ENCODE measurements around the gene CRYBB3. TPM values are rescaled to one million over a fixed set of nuclear protein-coding genes. Genes with fewer than 3 reads are reported as not detected.

Gene CRYBB3
- total and polyA plus RNA-seq, 2 donors (not counting 3 experiments of a cell fraction or from before 2014, with no cell fraction given), result 0.59 to 1.2 TPM

DNA sequence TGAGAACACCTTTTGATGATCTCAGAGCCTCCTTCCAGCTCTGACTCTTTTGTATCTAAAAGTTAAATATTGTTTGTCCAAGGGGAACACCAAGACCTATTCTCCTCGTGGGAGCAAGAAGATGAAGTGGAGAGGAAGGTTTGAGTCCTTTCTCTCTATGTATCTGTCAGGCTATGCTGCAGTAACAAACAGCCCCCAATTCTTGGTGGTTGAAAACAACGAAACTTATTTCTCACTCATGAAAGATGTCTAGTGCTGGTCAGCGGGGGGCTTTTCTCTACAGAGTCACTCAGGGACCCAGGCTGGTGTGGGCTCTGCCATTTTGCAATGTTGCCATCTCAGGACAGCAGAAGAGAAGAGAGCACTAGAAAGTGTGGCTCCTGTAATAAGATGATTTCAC is 13.6 kb downstream of the CRYBB3 start:
- Histone ChIP-seq H3K27ac (ENCODE audit: insufficient read depth, low read depth, low read length) (no peak overlapping the region), H3K27me3 (ENCODE audit: control insufficient read depth in 2 of 2, insufficient read depth in 2 of 2, low read length in 2 of 2) (peaks cover 0 to 3% of the 10 kb centered on the region in 2 experiments), H3K79me2 (ENCODE audit: control insufficient read depth, insufficient read depth, low read length) (no peaks in the 10 kb centered on the region), H3K36me3 (ENCODE audit: control insufficient read depth in 2 of 2, extremely low read depth in 1 of 2, insufficient read depth in 2 of 2, low read length in 2 of 2) (no peaks in the 10 kb centered on the region), H4K20me1 (replicated peaks; ENCODE audit: control insufficient read depth, extremely low read depth, insufficient read depth, low read length) (no peaks in the 10 kb centered on the region), H3K9me1 (replicated peaks; ENCODE audit: control insufficient read depth, extremely low read depth, insufficient read depth, low read length) (no peaks in the 10 kb centered on the region), H3K9ac (replicated peaks; ENCODE audit: extremely low read depth, insufficient read depth, low read length) (no peak overlapping the region), H3K4me1 (ENCODE audit: control insufficient read depth, extremely low read depth, insufficient read depth, low read length) (no peaks in the 10 kb centered on the region), H2AFZ (ENCODE audit: low read depth, low read length) (no peak overlapping the region), H3K4me3 (replicated peaks in 1 of 3; ENCODE audit: insufficient read depth in 1 of 3, low read depth in 1 of 3, low read length in 3 of 3) (no peak overlapping the region), H3K4me2 (ENCODE audit: insufficient read depth, low read length) (no peak overlapping the region), H3K9me3 (replicated peaks; ENCODE audit: control insufficient read depth, insufficient read depth, low read length) (no peaks in the 10 kb centered on the region)
- dilution Hi-C loops (cut with MboI; ENCODE audit: extremely low pct_ligation_motif_present, low sequenced_read_pairs), result no loop called here
- FAIRE-seq (no peak), DNase-seq (ENCODE audit: low read depth, low spot score) (no peak)
- TF ChIP-seq, protein P1, sequence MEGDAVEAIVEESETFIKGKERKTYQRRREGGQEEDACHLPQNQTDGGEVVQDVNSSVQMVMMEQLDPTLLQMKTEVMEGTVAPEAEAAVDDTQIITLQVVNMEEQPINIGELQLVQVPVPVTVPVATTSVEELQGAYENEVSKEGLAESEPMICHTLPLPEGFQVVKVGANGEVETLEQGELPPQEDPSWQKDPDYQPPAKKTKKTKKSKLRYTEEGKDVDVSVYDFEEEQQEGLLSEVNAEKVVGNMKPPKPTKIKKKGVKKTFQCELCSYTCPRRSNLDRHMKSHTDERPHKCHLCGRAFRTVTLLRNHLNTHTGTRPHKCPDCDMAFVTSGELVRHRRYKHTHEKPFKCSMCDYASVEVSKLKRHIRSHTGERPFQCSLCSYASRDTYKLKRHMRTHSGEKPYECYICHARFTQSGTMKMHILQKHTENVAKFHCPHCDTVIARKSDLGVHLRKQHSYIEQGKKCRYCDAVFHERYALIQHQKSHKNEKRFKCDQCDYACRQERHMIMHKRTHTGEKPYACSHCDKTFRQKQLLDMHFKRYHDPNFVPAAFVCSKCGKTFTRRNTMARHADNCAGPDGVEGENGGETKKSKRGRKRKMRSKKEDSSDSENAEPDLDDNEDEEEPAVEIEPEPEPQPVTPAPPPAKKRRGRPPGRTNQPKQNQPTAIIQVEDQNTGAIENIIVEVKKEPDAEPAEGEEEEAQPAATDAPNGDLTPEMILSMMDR (IDR thresholded peaks at IDR 0.05; ENCODE audit: extremely low read depth in 1 of 2, insufficient read depth in 1 of 2, low read depth in 1 of 2, low read length in 2 of 2), result no peak
- TF ChIP-seq JUN (IDR thresholded peaks at IDR 0.05; ENCODE audit: borderline replicate concordance, insufficient read depth, insufficient read length, low read depth) (no peak), POLR2AphosphoS5 (IDR thresholded peaks at IDR 0.05; ENCODE audit: insufficient read depth, low read depth, low read length) (no peak), MYC (IDR thresholded peaks at IDR 0.05; ENCODE audit: low read depth, low read length) (no peak), GATA2 (IDR thresholded peaks at IDR 0.05; ENCODE audit: insufficient read depth, insufficient read length, low read depth, low read length) (no peak), FOS (IDR thresholded peaks at IDR 0.05; ENCODE audit: borderline replicate concordance, insufficient read depth, low read length) (no peak), EZH2 (IDR thresholded peaks at IDR 0.05; ENCODE audit: borderline replicate concordance, low read depth, low read length, severe bottlenecking) (no peak)
- TF ChIP-seq, protein P2, sequence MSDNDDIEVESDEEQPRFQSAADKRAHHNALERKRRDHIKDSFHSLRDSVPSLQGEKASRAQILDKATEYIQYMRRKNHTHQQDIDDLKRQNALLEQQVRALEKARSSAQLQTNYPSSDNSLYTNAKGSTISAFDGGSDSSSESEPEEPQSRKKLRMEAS (IDR thresholded peaks at IDR 0.05; ENCODE audit: insufficient read depth, insufficient read length), result no peak
- intact Hi-C loops (cut with micrococcal nuclease), result no loop called here
- POLR2A ChIA-PET, result no interaction called here
- CTCF ChIA-PET, result interaction anchor here (1.2 to 3.6 kb wide), 3 partner anchors 10 to 103 kb away, joined by 3 to 20 read pairs (median 4); no protein-coding TSS in a partner anchor
- no TSS peak for BruUV-seq (replicated peaks)

All from endothelial cell of umbilical vein (primary cell).